RPMI8226 (cell line): ENCODE measurements around the gene KRTAP16-1.

ENCODE experiments used
- DNase-seq: peaks from one replicate; pipeline ENCODE4 v3.0.0-alpha.2; 2015

The KRTAP16-1 gene

GRCh38 chr17:41329279-41329948 lies 20.3 kb upstream of the KRTAP16-1 start:
- DNase-seq = peak; percentile 51

GRCh38 chr17:41328207-41328606 lies 19.1 kb upstream of the KRTAP16-1 start:
- no peak for DNase-seq

- DNase-seq = no peak
Observed at GRCh38 chr17:41327411-41328120, 18.5 kb upstream of the KRTAP16-1 start.

- DNase-seq = no peak
Observed at GRCh38 chr17:41326173-41327145, 17.4 kb upstream of the KRTAP16-1 start.

GRCh38 chr17:41325611-41326010 lies 16.5 kb upstream of the KRTAP16-1 start:
- DNase-seq = no peak

GRCh38 chr17:41325126-41325525 lies 16.0 kb upstream of the KRTAP16-1 start:
- no peak for DNase-seq

- peak; percentile 61 for DNase-seq
Observed at GRCh38 chr17:41324180-41325075, 15.3 kb upstream of the KRTAP16-1 start.

GRCh38 chr17:41322903-41323895 lies 14.1 kb upstream of the KRTAP16-1 start:
- no peak for DNase-seq

GRCh38 chr17:41322094-41322902 lies 13.2 kb upstream of the KRTAP16-1 start:
- peak; percentile 56 for DNase-seq

- DNase-seq = no peak
Observed at GRCh38 chr17:41318231-41318630, 9.1 kb upstream of the KRTAP16-1 start.

GRCh38 chr17:41315814-41316445 lies 6.8 kb upstream of the KRTAP16-1 start:
- DNase-seq = no peak

- no peak for DNase-seq
Observed at GRCh38 chr17:41315204-41315794, 6.2 kb upstream of the KRTAP16-1 start, which contains the start of gene KRTAP17-1. KRTAP17-1 (minus strand) TSS chr17:41315710; CDS start chr17:41315650, 60 bp downstream.

GRCh38 chr17:41311111-41311510 lies 2.0 kb upstream of the KRTAP16-1 start:
- no peak for DNase-seq

GRCh38 chr17:41308251-41308917 lies 725 bp downstream of the KRTAP16-1 start:
- peak; percentile 95 for DNase-seq

- DNase-seq = no peak
Observed at GRCh38 chr17:41307647-41308046, 1.5 kb downstream of the KRTAP16-1 start.

- no peak for DNase-seq
Observed at GRCh38 chr17:41304091-41304490, 5.0 kb downstream of the KRTAP16-1 start.

- DNase-seq = no peak
Observed at GRCh38 chr17:41302981-41303380, 6.1 kb downstream of the KRTAP16-1 start.
